GM23338 (cell line): ENCODE measurements around the gene DGKD. TPM values are rescaled to one million over a fixed set of nuclear protein-coding genes. Genes with fewer than 3 reads are reported as not detected.
A peak's percentile ranks its signal among the peaks of the same experiment; 100 is the strongest.

ENCODE experiments used
- ATAC-seq: fragments of 200-7000 bp; cut with Tn5 transposase; 3 replicates; pipeline ENCODE4 v1.9.1; 2020
- DNase-seq: peaks from one replicate; pipeline ENCODE4 v3.0.0-alpha.2; 2015; ENCODE audit warnings: low spot score
- H2AFZ ChIP-seq: fragments of 200-600 bp; sonication (generic); 2 replicates; pipeline ENCODE4 v1.8.0; 2016; ENCODE audit warnings: antibody characterized with exemption, mild to moderate bottlenecking, moderate library complexity
- H3F3A ChIP-seq: fragments of 200-600 bp; sonication (generic); replicated peaks from 2 replicates; pipeline ENCODE4 v1.8.0; 2017; ENCODE audit warnings: antibody characterized with exemption, mixed run types, low read depth
- H3K27ac ChIP-seq: fragments of 200-600 bp; sonication (generic); 2 replicates; pipeline ENCODE4 v1.6.1; 2016; ENCODE audit warnings: low read depth
- H3K27me3 ChIP-seq: fragments of 200-600 bp; sonication (generic); 2 replicates; pipeline ENCODE4 v1.8.0; 2016; ENCODE audit warnings: mild to moderate bottlenecking, mixed run types, moderate library complexity; ENCODE audit not compliant: insufficient read depth
- H3K36me3 ChIP-seq: fragments of 200-600 bp; sonication (generic); 2 replicates; pipeline ENCODE4 v1.8.0; 2016; ENCODE audit warnings: mild to moderate bottlenecking; ENCODE audit not compliant: insufficient read depth
- H3K4me1 ChIP-seq: fragments of 200-600 bp; sonication (generic); 2 replicates; pipeline ENCODE4 v1.8.0; 2016; ENCODE audit warnings: mild to moderate bottlenecking, moderate library complexity; ENCODE audit not compliant: insufficient read depth
- H3K4me2 ChIP-seq: fragments of 200-600 bp; sonication (generic); 2 replicates; pipeline ENCODE4 v1.7.1; 2017; ENCODE audit warnings: mixed run types
- H3K4me3 ChIP-seq: fragments of 200-600 bp; sonication (generic); 2 replicates; pipeline ENCODE4 v1.6.1; 2016; ENCODE audit warnings: mixed run types
- H3K79me2 ChIP-seq: fragments of 200-600 bp; sonication (generic); replicated peaks from 2 replicates; pipeline ENCODE4 v1.8.0; 2017; ENCODE audit warnings: mild to moderate bottlenecking; ENCODE audit not compliant: insufficient read depth
- H3K9me2 ChIP-seq: fragments of 200-600 bp; sonication (generic); 2 replicates; pipeline ENCODE4 v1.8.0; 2017; ENCODE audit not compliant: insufficient read depth
- H4K20me1 ChIP-seq: fragments of 200-600 bp; sonication (generic); replicated peaks from 2 replicates; pipeline ENCODE4 v1.8.0; 2017; ENCODE audit warnings: mild to moderate bottlenecking; ENCODE audit not compliant: insufficient read depth
- H3K27ac Mint-ChIP-seq: 2 replicates; pipeline ENCODE4 v1.8.0; 2020; ENCODE audit warnings: inconsistent platforms, mild to moderate bottlenecking, moderate library complexity, mixed read lengths
- H3K27me3 Mint-ChIP-seq: 3 replicates; pipeline ENCODE4 v1.8.0; 2022; ENCODE audit warnings: low read depth, mild to moderate bottlenecking, moderate library complexity, mixed read lengths, inconsistent platforms; ENCODE audit not compliant: insufficient read depth, poor library complexity
- H3K36me3 Mint-ChIP-seq: 3 replicates; pipeline ENCODE4 v1.8.0; 2021; ENCODE audit warnings: low read depth, mild to moderate bottlenecking, inconsistent platforms, moderate library complexity, mixed read lengths
- H3K4me1 Mint-ChIP-seq: 3 replicates; pipeline ENCODE4 v1.8.0; 2020; ENCODE audit warnings: mild to moderate bottlenecking, inconsistent platforms, mixed read lengths
- H3K4me3 Mint-ChIP-seq: 3 replicates; pipeline ENCODE4 v1.8.0; 2021; ENCODE audit warnings: moderate library complexity, mild to moderate bottlenecking, inconsistent platforms, mixed read lengths
- H3K9me3 Mint-ChIP-seq: 3 replicates; pipeline ENCODE4 v1.8.0; 2020; ENCODE audit warnings: moderate library complexity, mild to moderate bottlenecking, inconsistent platforms, mixed read lengths
- CREB1 ChIP-seq: fragments of 250-450 bp; sonication (Bioruptor Pico); IDR thresholded peaks from 2 replicates; pipeline ENCODE4 v1.5.0; 2020; ENCODE audit warnings: low read depth, mild to moderate bottlenecking, moderate library complexity
- CTCF ChIP-seq, 2 experiments: fragments of 200-600 bp in 1 of 2; sonication (generic) in 1 of 2; conservative IDR thresholded peaks; 2 replicates each; pipeline versions ENCODE4 v1.5.1 to v1.6.1; 2016 to 2017; ENCODE audit warnings: antibody characterized with exemption in 2 of 2, low read depth in 2 of 2, mild to moderate bottlenecking in 2 of 2, moderate library complexity in 1 of 2
- EZH2 ChIP-seq: fragments of 200-600 bp; sonication (generic); IDR thresholded peaks from one replicate; pipeline ENCODE4 v1.8.0; 2017; ENCODE audit warnings: antibody characterized with exemption, mild to moderate bottlenecking, low read depth; ENCODE audit not compliant: unreplicated experiment
- EZH2phosphoT487 ChIP-seq: fragments of 200-600 bp; sonication (generic); IDR thresholded peaks from one replicate; pipeline ENCODE4 v1.8.1; 2018; ENCODE audit warnings: antibody characterized with exemption; ENCODE audit not compliant: unreplicated experiment
- JUNB ChIP-seq: IDR thresholded peaks from one replicate; pipeline ENCODE4 v1.6.1; 2016; ENCODE audit warnings: antibody characterized with exemption; ENCODE audit not compliant: unreplicated experiment
- POLR2AphosphoS5 ChIP-seq: IDR thresholded peaks from 2 replicates; pipeline ENCODE4 v1.6.1; 2016; ENCODE audit warnings: antibody characterized with exemption, low read depth
- STAT1 ChIP-seq: IDR thresholded peaks from one replicate; pipeline ENCODE4 v1.6.1; 2016; ENCODE audit warnings: antibody characterized with exemption; ENCODE audit not compliant: unreplicated experiment
- ZNF114 ChIP-seq: fragments of 250-450 bp; sonication (Bioruptor Pico); IDR thresholded peaks from 2 replicates; pipeline ENCODE4 v1.5.0; 2020; ENCODE audit warnings: mild to moderate bottlenecking, moderate library complexity
- ZNF462 ChIP-seq: fragments of 250-450 bp; sonication (Bioruptor Pico); IDR thresholded peaks from 2 replicates; pipeline ENCODE4 v1.5.0; 2020; ENCODE audit warnings: mild to moderate bottlenecking, moderate library complexity
- polyA plus RNA-seq: library from polyadenylated mRNA; unstranded; fragments of >200 nt; fragmentation: Nextera tagmentation; extraction: Ambion mirVana; gene quantifications from 2 replicates; pipeline ENCODE4 v1.2.1, GENCODE V29; 2016
- total RNA-seq: library from RNA; depleted of rRNA; stranded (reverse); fragments of >200 nt; shearing (Covaris generic); gene quantifications from 2 replicates; pipeline ENCODE4 v1.2.3, GENCODE V29; 2014
- TF ChIP-seq, protein P1 (sequence below): IDR thresholded peaks from 2 replicates; pipeline ENCODE4 v1.6.1; 2016; ENCODE audit warnings: antibody characterized with exemption

DGKD gene
- total and polyA plus RNA-seq, 2 experiments from 2014 or later = 11.1 to 23.4 TPM

DNA sequence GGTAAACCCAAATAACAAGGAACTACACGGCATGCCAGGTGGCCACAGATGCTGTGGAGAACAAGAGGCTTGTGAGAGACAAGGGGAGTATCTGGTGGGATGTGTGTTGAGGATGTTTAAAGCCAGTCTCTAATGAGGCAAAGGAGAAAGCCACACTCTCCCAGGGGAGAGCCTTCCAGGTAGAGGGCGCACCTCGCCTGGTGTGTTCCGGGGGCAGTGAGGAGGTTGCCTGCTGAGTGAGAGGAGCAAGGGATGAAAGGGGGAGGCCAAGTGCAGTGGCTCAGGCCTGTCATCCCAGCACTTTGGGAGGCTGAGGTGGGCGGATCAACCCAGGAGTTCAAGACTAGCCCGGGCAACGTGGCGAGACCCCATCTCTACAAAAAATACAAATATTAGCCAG lies 30.4 kb upstream of the DGKD start:
- Histone ChIP-seq H3K27ac (no peak overlapping the region), H3K9me2 (no peaks in the 10 kb centered on the region), H3K79me2 (no peaks in the 10 kb centered on the region), H3F3A (no peaks in the 10 kb centered on the region), H3K4me1 (no peaks in the 10 kb centered on the region), H4K20me1 (no peaks in the 10 kb centered on the region), H3K4me3 (no peak overlapping the region), H2AFZ (no peak overlapping the region), H3K36me3 (no peaks in the 10 kb centered on the region), H3K27me3 (no peaks in the 10 kb centered on the region), H3K4me2 (no peak overlapping the region)
- Mint-ChIP-seq H3K27me3 (peaks cover 5% of the 10 kb centered on the region), H3K4me3 (no peak overlapping the region), H3K36me3 (no peaks in the 10 kb centered on the region), H3K9me3 (no peaks in the 10 kb centered on the region), H3K4me1 (peaks cover 2% of the 10 kb centered on the region; the same call in 1 of the 3 replicates), H3K27ac (no peak overlapping the region)
- TF ChIP-seq ZNF114 (no peak), POLR2AphosphoS5 (no peak), CTCF (conservative IDR thresholded peaks at IDR 0.05; ENCODE audit: low read depth in 2 of 2) (peak; percentile 17 to 59; a peak in 2 of 4 replicates), EZH2 (no peak)
- DNase-seq (no peak), ATAC-seq (peak; percentile 48)

GRCh38 chr2:233325256-233325655 lies 29.0 kb upstream of the DGKD start:
- H3K4me3 Mint-ChIP-seq = no peak overlapping the region
- Histone ChIP-seq H3K4me3 (no peak overlapping the region), H3K27me3 (no peaks in the 10 kb centered on the region), H3K36me3 (no peaks in the 10 kb centered on the region), H3K9me2 (no peaks in the 10 kb centered on the region), H3F3A (no peaks in the 10 kb centered on the region), H3K79me2 (no peaks in the 10 kb centered on the region), H3K4me1 (peaks cover 10% of the 10 kb centered on the region; the same call in 1 of the 2 replicates), H2AFZ (no peak overlapping the region), H3K27ac (no peak overlapping the region), H3K4me2 (no peak overlapping the region), H4K20me1 (no peaks in the 10 kb centered on the region)
- H3K4me1 Mint-ChIP-seq = peaks cover 16% of the 10 kb centered on the region
- H3K27me3 Mint-ChIP-seq = peaks cover 9% of the 10 kb centered on the region
- DNase-seq (no peak), ATAC-seq (no peak)
- no peaks in the 10 kb centered on the region for H3K36me3 Mint-ChIP-seq
- H3K27ac Mint-ChIP-seq = no peak overlapping the region
- no peaks in the 10 kb centered on the region for H3K9me3 Mint-ChIP-seq
- no peak for TF ChIP-seq EZH2phosphoT487
- TF ChIP-seq STAT1 = no peak
- TF ChIP-seq, protein P1, sequence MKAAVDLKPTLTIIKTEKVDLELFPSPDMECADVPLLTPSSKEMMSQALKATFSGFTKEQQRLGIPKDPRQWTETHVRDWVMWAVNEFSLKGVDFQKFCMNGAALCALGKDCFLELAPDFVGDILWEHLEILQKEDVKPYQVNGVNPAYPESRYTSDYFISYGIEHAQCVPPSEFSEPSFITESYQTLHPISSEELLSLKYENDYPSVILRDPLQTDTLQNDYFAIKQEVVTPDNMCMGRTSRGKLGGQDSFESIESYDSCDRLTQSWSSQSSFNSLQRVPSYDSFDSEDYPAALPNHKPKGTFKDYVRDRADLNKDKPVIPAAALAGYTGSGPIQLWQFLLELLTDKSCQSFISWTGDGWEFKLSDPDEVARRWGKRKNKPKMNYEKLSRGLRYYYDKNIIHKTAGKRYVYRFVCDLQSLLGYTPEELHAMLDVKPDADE = no peak
- no peak for TF ChIP-seq ZNF462 (CRISPR knock-in tag)
- no peak for TF ChIP-seq CREB1 (CRISPR knock-in tag)
- no peak for TF ChIP-seq ZNF114
- TF ChIP-seq POLR2AphosphoS5 = no peak
- no peak for TF ChIP-seq JUNB
- no peak for TF ChIP-seq EZH2
